ENCODE results near the gene RGS13.

The RGS13 gene

GRCh38 chr1:192703283-192704206 lies 67.6 kb downstream of the RGS13 start:
- H3K36me3 ChIP-seq (ENCODE audit: insufficient read depth, low read length), result no peaks in the 10 kb centered on the region
- no peak overlapping the region for H3K27ac ChIP-seq (ENCODE audit: low read depth, low read length)
- H3K79me2 ChIP-seq (ENCODE audit: control insufficient read depth, insufficient read depth, low read length, unreplicated experiment), result no peaks in the 10 kb centered on the region
- peaks cover 28% of the 10 kb centered on the region for H3K4me1 ChIP-seq (ENCODE audit: control insufficient read depth, insufficient read depth, low read length, unreplicated experiment)
- no peaks in the 10 kb centered on the region for H3K27me3 ChIP-seq (ENCODE audit: insufficient read depth, low read length)
- no peak overlapping the region for H2AFZ ChIP-seq (ENCODE audit: low read length, unreplicated experiment)
- H3K4me3 ChIP-seq (ENCODE audit: low read depth, low read length), result no peak overlapping the region

GRCh38 chr1:192705510-192705909 lies 69.6 kb downstream of the RGS13 start:
- Histone ChIP-seq H3K79me2 (ENCODE audit: control insufficient read depth, insufficient read depth, low read length, unreplicated experiment) (no peaks in the 10 kb centered on the region), H3K4me1 (ENCODE audit: control insufficient read depth, insufficient read depth, low read length, unreplicated experiment) (peaks cover 21% of the 10 kb centered on the region), H3K36me3 (ENCODE audit: insufficient read depth, low read length) (no peaks in the 10 kb centered on the region), H3K27me3 (ENCODE audit: insufficient read depth, low read length) (no peaks in the 10 kb centered on the region), H3K4me3 (ENCODE audit: low read depth, low read length) (no peak overlapping the region), H2AFZ (ENCODE audit: low read length, unreplicated experiment) (no peak overlapping the region), H3K27ac (ENCODE audit: low read depth, low read length) (no peak overlapping the region)

DNA sequence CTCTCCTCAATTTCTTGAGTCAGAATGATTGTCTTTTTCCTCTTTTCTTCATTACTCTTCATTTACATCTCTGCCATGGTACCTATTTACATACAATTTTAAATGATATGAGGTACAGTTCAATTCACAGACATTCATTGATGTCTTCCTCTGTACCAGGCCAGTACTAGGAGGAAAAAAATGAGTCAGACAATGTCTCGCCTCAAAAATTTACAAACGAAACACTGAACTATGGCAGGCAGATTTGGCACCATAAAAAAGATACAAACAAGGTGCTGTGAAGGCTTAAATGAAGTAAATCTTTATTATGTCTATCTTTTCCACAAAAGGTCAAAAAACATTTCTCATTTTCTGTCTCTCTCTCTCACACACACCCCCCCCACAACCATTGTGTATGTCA lies 71.0 kb downstream of the RGS13 start:
- Histone ChIP-seq H3K36me3 (ENCODE audit: insufficient read depth, low read length) (no peaks in the 10 kb centered on the region), H3K4me1 (ENCODE audit: control insufficient read depth, insufficient read depth, low read length, unreplicated experiment) (peaks cover 7% of the 10 kb centered on the region), H3K4me3 (ENCODE audit: low read depth, low read length) (no peak overlapping the region), H3K79me2 (ENCODE audit: control insufficient read depth, insufficient read depth, low read length, unreplicated experiment) (no peaks in the 10 kb centered on the region), H3K27ac (ENCODE audit: low read depth, low read length) (no peak overlapping the region), H3K27me3 (ENCODE audit: insufficient read depth, low read length) (no peaks in the 10 kb centered on the region), H2AFZ (ENCODE audit: low read length, unreplicated experiment) (no peak overlapping the region)

- no peaks in the 10 kb centered on the region for H3K27me3 ChIP-seq (ENCODE audit: insufficient read depth, low read length)
- no peak overlapping the region for H3K27ac ChIP-seq (ENCODE audit: low read depth, low read length)
- H3K79me2 ChIP-seq (ENCODE audit: control insufficient read depth, insufficient read depth, low read length, unreplicated experiment), result no peaks in the 10 kb centered on the region
- no peak overlapping the region for H2AFZ ChIP-seq (ENCODE audit: low read length, unreplicated experiment)
- H3K36me3 ChIP-seq (ENCODE audit: insufficient read depth, low read length), result no peaks in the 10 kb centered on the region
- no peaks in the 10 kb centered on the region for H3K4me1 ChIP-seq (ENCODE audit: control insufficient read depth, insufficient read depth, low read length, unreplicated experiment)
- no peak overlapping the region for H3K4me3 ChIP-seq (ENCODE audit: low read depth, low read length)
These were observed 72.1 kb downstream of the RGS13 start for GRCh38 chr1:192707978-192708547.

- Histone ChIP-seq H3K27me3 (ENCODE audit: insufficient read depth, low read length) (no peaks in the 10 kb centered on the region), H3K4me3 (ENCODE audit: low read depth, low read length) (no peak overlapping the region), H3K79me2 (ENCODE audit: control insufficient read depth, insufficient read depth, low read length, unreplicated experiment) (no peaks in the 10 kb centered on the region), H3K36me3 (ENCODE audit: insufficient read depth, low read length) (no peaks in the 10 kb centered on the region), H3K27ac (ENCODE audit: low read depth, low read length) (no peak overlapping the region), H2AFZ (ENCODE audit: low read length, unreplicated experiment) (no peak overlapping the region), H3K4me1 (ENCODE audit: control insufficient read depth, insufficient read depth, low read length, unreplicated experiment) (no peaks in the 10 kb centered on the region)
These were observed 73.6 kb downstream of the RGS13 start for GRCh38 chr1:192709544-192709943.
